GM23338 (cell line): ENCODE measurements around the gene RAB6A. TPM values are rescaled to one million over a fixed set of nuclear protein-coding genes. Genes with fewer than 3 reads are reported as not detected.

Experiments used
- ATAC-seq: fragments of 200-7000 bp; cut with Tn5 transposase; 3 replicates; pipeline ENCODE4 v1.9.1; 2020
- DNase-seq: peaks from one replicate; pipeline ENCODE4 v3.0.0-alpha.2; 2015; ENCODE audit warnings: low spot score
- H2AFZ ChIP-seq: fragments of 200-600 bp; sonication (generic); 2 replicates; pipeline ENCODE4 v1.8.0; 2016; ENCODE audit warnings: antibody characterized with exemption, mild to moderate bottlenecking, moderate library complexity
- H3F3A ChIP-seq: fragments of 200-600 bp; sonication (generic); replicated peaks from 2 replicates; pipeline ENCODE4 v1.8.0; 2017; ENCODE audit warnings: antibody characterized with exemption, mixed run types, low read depth
- H3K27ac ChIP-seq: fragments of 200-600 bp; sonication (generic); 2 replicates; pipeline ENCODE4 v1.6.1; 2016; ENCODE audit warnings: low read depth
- H3K27me3 ChIP-seq: fragments of 200-600 bp; sonication (generic); 2 replicates; pipeline ENCODE4 v1.8.0; 2016; ENCODE audit warnings: mild to moderate bottlenecking, mixed run types, moderate library complexity; ENCODE audit not compliant: insufficient read depth
- H3K36me3 ChIP-seq: fragments of 200-600 bp; sonication (generic); 2 replicates; pipeline ENCODE4 v1.8.0; 2016; ENCODE audit warnings: mild to moderate bottlenecking; ENCODE audit not compliant: insufficient read depth
- H3K4me1 ChIP-seq: fragments of 200-600 bp; sonication (generic); 2 replicates; pipeline ENCODE4 v1.8.0; 2016; ENCODE audit warnings: mild to moderate bottlenecking, moderate library complexity; ENCODE audit not compliant: insufficient read depth
- H3K4me2 ChIP-seq: fragments of 200-600 bp; sonication (generic); 2 replicates; pipeline ENCODE4 v1.7.1; 2017; ENCODE audit warnings: mixed run types
- H3K4me3 ChIP-seq: fragments of 200-600 bp; sonication (generic); 2 replicates; pipeline ENCODE4 v1.6.1; 2016; ENCODE audit warnings: mixed run types
- H3K79me2 ChIP-seq: fragments of 200-600 bp; sonication (generic); replicated peaks from 2 replicates; pipeline ENCODE4 v1.8.0; 2017; ENCODE audit warnings: mild to moderate bottlenecking; ENCODE audit not compliant: insufficient read depth
- H3K9me2 ChIP-seq: fragments of 200-600 bp; sonication (generic); 2 replicates; pipeline ENCODE4 v1.8.0; 2017; ENCODE audit not compliant: insufficient read depth
- H4K20me1 ChIP-seq: fragments of 200-600 bp; sonication (generic); replicated peaks from 2 replicates; pipeline ENCODE4 v1.8.0; 2017; ENCODE audit warnings: mild to moderate bottlenecking; ENCODE audit not compliant: insufficient read depth
- H3K27ac Mint-ChIP-seq: 2 replicates; pipeline ENCODE4 v1.8.0; 2020; ENCODE audit warnings: inconsistent platforms, mild to moderate bottlenecking, moderate library complexity, mixed read lengths
- H3K27me3 Mint-ChIP-seq: 3 replicates; pipeline ENCODE4 v1.8.0; 2022; ENCODE audit warnings: low read depth, mild to moderate bottlenecking, moderate library complexity, mixed read lengths, inconsistent platforms; ENCODE audit not compliant: insufficient read depth, poor library complexity
- H3K36me3 Mint-ChIP-seq: 3 replicates; pipeline ENCODE4 v1.8.0; 2021; ENCODE audit warnings: low read depth, mild to moderate bottlenecking, inconsistent platforms, moderate library complexity, mixed read lengths
- H3K4me1 Mint-ChIP-seq: 3 replicates; pipeline ENCODE4 v1.8.0; 2020; ENCODE audit warnings: mild to moderate bottlenecking, inconsistent platforms, mixed read lengths
- H3K4me3 Mint-ChIP-seq: 3 replicates; pipeline ENCODE4 v1.8.0; 2021; ENCODE audit warnings: moderate library complexity, mild to moderate bottlenecking, inconsistent platforms, mixed read lengths
- H3K9me3 Mint-ChIP-seq: 3 replicates; pipeline ENCODE4 v1.8.0; 2020; ENCODE audit warnings: moderate library complexity, mild to moderate bottlenecking, inconsistent platforms, mixed read lengths
- CTCF ChIP-seq, 2 experiments: fragments of 200-600 bp in 1 of 2; sonication (generic) in 1 of 2; conservative IDR thresholded peaks; 2 replicates each; pipeline versions ENCODE4 v1.5.1 to v1.6.1; 2016 to 2017; ENCODE audit warnings: antibody characterized with exemption in 2 of 2, low read depth in 2 of 2, mild to moderate bottlenecking in 2 of 2, moderate library complexity in 1 of 2
- ETS1 ChIP-seq: IDR thresholded peaks from 2 replicates; pipeline ENCODE4 v1.6.1; 2016; ENCODE audit warnings: antibody characterized with exemption
- EZH2phosphoT487 ChIP-seq: fragments of 200-600 bp; sonication (generic); IDR thresholded peaks from one replicate; pipeline ENCODE4 v1.8.1; 2018; ENCODE audit warnings: antibody characterized with exemption; ENCODE audit not compliant: unreplicated experiment
- JUNB ChIP-seq: IDR thresholded peaks from one replicate; pipeline ENCODE4 v1.6.1; 2016; ENCODE audit warnings: antibody characterized with exemption; ENCODE audit not compliant: unreplicated experiment
- NANOG ChIP-seq: IDR thresholded peaks from 2 replicates; pipeline ENCODE4 v1.6.1; 2016; ENCODE audit warnings: antibody characterized with exemption, borderline replicate concordance
- POLR2AphosphoS5 ChIP-seq: IDR thresholded peaks from 2 replicates; pipeline ENCODE4 v1.6.1; 2016; ENCODE audit warnings: antibody characterized with exemption, low read depth
- REST ChIP-seq: IDR thresholded peaks from one replicate; pipeline ENCODE4 v1.6.1; 2018; ENCODE audit warnings: antibody characterized with exemption; ENCODE audit not compliant: unreplicated experiment
- STAT1 ChIP-seq: IDR thresholded peaks from one replicate; pipeline ENCODE4 v1.6.1; 2016; ENCODE audit warnings: antibody characterized with exemption; ENCODE audit not compliant: unreplicated experiment
- ZNF114 ChIP-seq: fragments of 250-450 bp; sonication (Bioruptor Pico); IDR thresholded peaks from 2 replicates; pipeline ENCODE4 v1.5.0; 2020; ENCODE audit warnings: mild to moderate bottlenecking, moderate library complexity
- ZNF331 ChIP-seq: fragments of 250-450 bp; sonication (Bioruptor Pico); IDR thresholded peaks from 2 replicates; pipeline ENCODE4 v1.5.0; 2020; ENCODE audit warnings: low read depth, mild to moderate bottlenecking, moderate library complexity
- ZNF462 ChIP-seq: fragments of 250-450 bp; sonication (Bioruptor Pico); IDR thresholded peaks from 2 replicates; pipeline ENCODE4 v1.5.0; 2020; ENCODE audit warnings: mild to moderate bottlenecking, moderate library complexity
- polyA plus RNA-seq: library from polyadenylated mRNA; unstranded; fragments of >200 nt; fragmentation: Nextera tagmentation; extraction: Ambion mirVana; gene quantifications from 2 replicates; pipeline ENCODE4 v1.2.1, GENCODE V29; 2016
- total RNA-seq: library from RNA; depleted of rRNA; stranded (reverse); fragments of >200 nt; shearing (Covaris generic); gene quantifications from 2 replicates; pipeline ENCODE4 v1.2.3, GENCODE V29; 2014

Gene RAB6A
- total and polyA plus RNA-seq, 2 experiments from 2014 or later, result 61.1 to 127 TPM

GRCh38 chr11:73728000-73728399, 32.9 kb downstream of the RAB6A start (continued):
- TF ChIP-seq ZNF462 (CRISPR knock-in tag), result no peak
- no peak for TF ChIP-seq ETS1
- TF ChIP-seq EZH2phosphoT487, result no peak
- no peak for TF ChIP-seq ZNF114
- no peak for TF ChIP-seq STAT1
- no peak for TF ChIP-seq JUNB

- no peaks in the 10 kb centered on the region for H3K9me2 ChIP-seq
- H3K27me3 Mint-ChIP-seq, result peaks cover 4% of the 10 kb centered on the region
- peaks cover 41% of the 10 kb centered on the region for H3K79me2 ChIP-seq
- no peak overlapping the region for H3K27ac ChIP-seq
- H3F3A ChIP-seq, result no peaks in the 10 kb centered on the region
- H3K27me3 ChIP-seq, result no peaks in the 10 kb centered on the region
- H3K27ac Mint-ChIP-seq, result no peak overlapping the region
- H3K9me3 Mint-ChIP-seq, result no peaks in the 10 kb centered on the region
- no peaks in the 10 kb centered on the region for H3K36me3 ChIP-seq
- ATAC-seq (no peak), DNase-seq (no peak)
- H4K20me1 ChIP-seq, result peaks cover 8% of the 10 kb centered on the region; the same call in 1 of the 2 replicates
- no peaks in the 10 kb centered on the region for H3K4me1 ChIP-seq
- H3K4me1 Mint-ChIP-seq, result peaks cover 5% of the 10 kb centered on the region
- no peak overlapping the region for H3K4me2 ChIP-seq
- no peak overlapping the region for H3K4me3 Mint-ChIP-seq
- H3K36me3 Mint-ChIP-seq, result peaks cover 20% of the 10 kb centered on the region
- no peak overlapping the region for H3K4me3 ChIP-seq
- no peak overlapping the region for H2AFZ ChIP-seq
- TF ChIP-seq EZH2phosphoT487 (no peak), NANOG (no peak), REST (no peak), ZNF331 (CRISPR knock-in tag) (no peak), POLR2AphosphoS5 (no peak), CTCF (conservative IDR thresholded peaks at IDR 0.05; ENCODE audit: low read depth in 2 of 2) (no peak), ZNF114 (no peak)
These were observed 34.0 kb downstream of the RAB6A start for GRCh38 chr11:73726825-73727224.
